H1 (cell line): Measurements from ENCODE around the gene JAKMIP1. TPM values are rescaled to one million over a fixed set of nuclear protein-coding genes. Genes with fewer than 3 reads are reported as not detected.

Source experiments
- CTCF ChIA-PET: fragments of 300-600 bp; sonication (Branson Sonifier 250); formaldehyde crosslinking; loops from one replicate; lab custom pipeline; 2021; ENCODE audit not compliant: partially characterized antibody; lab: Charles Lee
- POLR2A ChIA-PET: fragments of 300-600 bp; sonication (Branson Sonifier 250); formaldehyde crosslinking; loops from one replicate; lab custom pipeline; 2021; ENCODE audit warnings: inconsistent platforms; ENCODE audit not compliant: partially characterized antibody; lab: Charles Lee
- DNase-seq, 2 experiments: peaks; one replicate each; pipeline versions ENCODE4 v3.0.0 to v3.0.0-alpha.2; 2010 to 2022; ENCODE audit warnings: low spot score in 2 of 2, low read depth in 1 of 2, mixed read lengths in 1 of 2
- FAIRE-seq: peaks from 2 replicates; lab custom pipeline; 2011; peaks lifted over from hg19 to GRCh38; lab: Jason Lieb, UNC
- H2AFZ ChIP-seq: 2 replicates; pipeline ENCODE4 v1.8.1; 2012; ENCODE audit warnings: low read length, inconsistent platforms
- H2AK5ac ChIP-seq: 2 replicates; pipeline ENCODE4 v1.6.1; 2013; ENCODE audit warnings: low read depth, low read length
- H2BK120ac ChIP-seq: replicated peaks from 2 replicates; pipeline ENCODE3; 2013; ENCODE audit warnings: low read depth, low read length, inconsistent platforms
- H2BK12ac ChIP-seq: 2 replicates; pipeline ENCODE4 v1.6.1; 2013; ENCODE audit warnings: low read depth, low read length
- H2BK15ac ChIP-seq: 2 replicates; pipeline ENCODE4 v1.6.1; 2013; ENCODE audit warnings: low read length
- H2BK20ac ChIP-seq: 2 replicates; pipeline ENCODE4 v1.6.1; 2013; ENCODE audit warnings: low read length
- H2BK5ac ChIP-seq: 2 replicates; pipeline ENCODE4 v1.6.1; 2013; ENCODE audit warnings: low read depth, low read length
- H3K14ac ChIP-seq: 2 replicates; pipeline ENCODE4 v1.6.1; 2013; ENCODE audit warnings: inconsistent platforms; ENCODE audit not compliant: insufficient read length
- H3K18ac ChIP-seq: 2 replicates; pipeline ENCODE4 v1.6.1; 2013; ENCODE audit warnings: low read length; ENCODE audit errors: extremely low read depth
- H3K23ac ChIP-seq: 2 replicates; pipeline ENCODE4 v1.6.1; 2013; ENCODE audit warnings: inconsistent platforms; ENCODE audit not compliant: insufficient read length
- H3K23me2 ChIP-seq: 2 replicates; pipeline ENCODE4 v1.6.1; 2013; ENCODE audit warnings: low read depth, low read length
- H3K27ac ChIP-seq: 2 replicates; pipeline ENCODE4 v1.6.1; 2011; ENCODE audit warnings: low read depth, low read length, inconsistent platforms
- H3K27me3 ChIP-seq, 4 experiments: replicated peaks in 1 of 4; 1 replicate in 1 of 4; 2 replicates in 3 of 4; pipeline versions ENCODE4 v1.6.1 to v1.8.1; 2011 to 2013; ENCODE audit warnings: low read length in 3 of 4, mild to moderate bottlenecking in 3 of 4, inconsistent platforms in 2 of 4, mixed read lengths in 2 of 4, moderate library complexity in 1 of 4; ENCODE audit not compliant: control insufficient read depth in 3 of 4, insufficient read depth in 3 of 4; ENCODE audit errors: extremely low read depth in 1 of 4
- H3K36me3 ChIP-seq, 4 experiments: 2 replicates each; pipeline versions ENCODE4 v1.6.1 to v1.8.1; 2011 to 2013; ENCODE audit warnings: mild to moderate bottlenecking in 4 of 4, low read length in 3 of 4, moderate library complexity in 2 of 4, control low read depth in 1 of 4, inconsistent platforms in 1 of 4; ENCODE audit not compliant: insufficient read depth in 4 of 4, control insufficient read depth in 2 of 4
- H3K4ac ChIP-seq: replicated peaks from 2 replicates; pipeline ENCODE3; 2013; ENCODE audit warnings: low read length, low read depth, mixed read lengths, inconsistent platforms; ENCODE audit not compliant: insufficient read length
- H3K4me1 ChIP-seq, 4 experiments: replicated peaks in 1 of 4; 1 replicate in 1 of 4; 2 replicates in 3 of 4; pipeline versions ENCODE4 v1.6.1 to v1.8.1; 2011 to 2013; ENCODE audit warnings: low read length in 3 of 4, inconsistent platforms in 2 of 4, mixed read lengths in 1 of 4; ENCODE audit not compliant: insufficient read depth in 4 of 4, control insufficient read depth in 3 of 4
- H3K4me2 ChIP-seq, 2 experiments: 2 replicates each; pipeline versions ENCODE4 v1.6.1 to v1.8.1; 2011 to 2013; ENCODE audit warnings: low read depth in 2 of 2, low read length in 2 of 2, control low read depth in 1 of 2, inconsistent platforms in 1 of 2, mild to moderate bottlenecking in 1 of 2; ENCODE audit not compliant: insufficient read depth in 1 of 2
- H3K4me3 ChIP-seq, 4 experiments: fragments of 200-600, 300-600 bp in 1 of 4; sonication (generic), shearing (Covaris generic), sonication (Bioruptor Twin) in 1 of 4; 2 replicates each; pipeline versions ENCODE4 v1.5.1 to v1.8.1; 2011 to 2016; ENCODE audit warnings: low read length in 4 of 4, low read depth in 3 of 4, control low read depth in 2 of 4, inconsistent platforms in 2 of 4, mild to moderate bottlenecking in 2 of 4, mixed read lengths in 1 of 4, moderate library complexity in 1 of 4; ENCODE audit not compliant: insufficient read depth in 2 of 4; ENCODE audit errors: extremely low read depth in 1 of 4
- H3K56ac ChIP-seq: replicated peaks from 2 replicates; pipeline ENCODE3; 2013; ENCODE audit warnings: low read depth, mild to moderate bottlenecking, mixed read lengths, low read length, inconsistent platforms; ENCODE audit not compliant: insufficient read length
- H3K79me1 ChIP-seq: 2 replicates; pipeline ENCODE4 v1.6.1; 2013; ENCODE audit warnings: low read depth, low read length, control low read depth
- H3K79me2 ChIP-seq, 2 experiments: 2 replicates each; pipeline versions ENCODE4 v1.6.1 to v1.8.1; 2012 to 2013; ENCODE audit warnings: low read length in 2 of 2, mild to moderate bottlenecking in 2 of 2, inconsistent platforms in 1 of 2; ENCODE audit not compliant: insufficient read depth in 2 of 2, control insufficient read depth in 1 of 2
- H3K9ac ChIP-seq, 4 experiments: replicated peaks in 1 of 4; 1 replicate in 1 of 4; 2 replicates in 3 of 4; pipeline versions ENCODE4 v1.6.1 to v1.8.1; 2011 to 2013; ENCODE audit warnings: low read depth in 3 of 4, low read length in 3 of 4, control low read depth in 2 of 4, mild to moderate bottlenecking in 2 of 4, moderate library complexity in 2 of 4, inconsistent platforms in 1 of 4; ENCODE audit errors: extremely low read depth in 1 of 4
- H3K9me3 ChIP-seq, 2 experiments: 2 replicates each; pipeline versions ENCODE4 v1.6.1 to v1.8.1; 2012 to 2013; ENCODE audit warnings: mild to moderate bottlenecking in 2 of 2, moderate library complexity in 2 of 2, control low read depth in 1 of 2, inconsistent platforms in 1 of 2, low read depth in 1 of 2, low read length in 1 of 2, mixed read lengths in 1 of 2; ENCODE audit not compliant: insufficient read depth in 2 of 2
- H4K20me1 ChIP-seq, 2 experiments: replicated peaks in 1 of 2; 2 replicates each; pipeline versions ENCODE3 to v1.8.1; 2011 to 2013; ENCODE audit warnings: inconsistent platforms in 2 of 2, low read length in 2 of 2, mild to moderate bottlenecking in 1 of 2; ENCODE audit not compliant: insufficient read depth in 2 of 2, control insufficient read depth in 1 of 2
- H4K5ac ChIP-seq: 2 replicates; pipeline ENCODE4 v1.6.1; 2013; ENCODE audit warnings: low read length, low read depth, mixed read lengths, inconsistent platforms; ENCODE audit not compliant: insufficient read length
- H4K8ac ChIP-seq: 2 replicates; pipeline ENCODE4 v1.8.0; 2013; ENCODE audit warnings: mild to moderate bottlenecking, moderate library complexity, low read length, inconsistent platforms; ENCODE audit not compliant: insufficient read depth; ENCODE audit errors: extremely low read depth
- H4K91ac ChIP-seq: replicated peaks from 2 replicates; pipeline ENCODE3; 2013; ENCODE audit warnings: low read length, mixed read lengths, inconsistent platforms; ENCODE audit not compliant: insufficient read length
- CREB1 ChIP-seq: IDR thresholded peaks from 2 replicates; pipeline ENCODE4 v1.6.1; 2012; ENCODE audit warnings: inconsistent platforms
- FOSL1 ChIP-seq: IDR thresholded peaks from 2 replicates; pipeline ENCODE4 v1.6.1; 2011; ENCODE audit warnings: mild to moderate bottlenecking, low read depth, low read length, moderate library complexity; ENCODE audit not compliant: insufficient read depth
- SIX5 ChIP-seq: IDR thresholded peaks from 2 replicates; pipeline ENCODE4 v1.6.1; 2011; ENCODE audit warnings: mild to moderate bottlenecking, low read depth, low read length
- SP2 ChIP-seq: IDR thresholded peaks from 2 replicates; pipeline ENCODE4 v1.6.1; 2012; ENCODE audit warnings: mild to moderate bottlenecking, low read length, inconsistent platforms
- TAF7 ChIP-seq: optimal IDR thresholded peaks from 2 replicates; pipeline ENCODE3; 2011; ENCODE audit warnings: low read depth, mild to moderate bottlenecking, inconsistent platforms, low read length, moderate library complexity, borderline replicate concordance
- WGBS, 2 experiments: shearing (Covaris generic) in 1 of 2; methylation state at CpG; one replicate each; pipeline versions ENCODE4 v1.1.6 to v1.1.7; 2013 to 2015; ENCODE audit warnings: low lambda C conversion rate in 2 of 2, mixed read lengths in 2 of 2, inconsistent platforms in 1 of 2, low coverage in 1 of 2, missing lambda C conversion rate in 1 of 2; ENCODE audit not compliant: insufficient replicate concordance in 2 of 2, insufficient coverage in 1 of 2, insufficient read length in 1 of 2; ENCODE audit errors: extremely low coverage in 1 of 2, missing lambda C conversion rate in 1 of 2; 5-methylcytosine and 5-hydroxymethylcytosine counted together
- polyA plus RNA-seq, 7 experiments: library from polyadenylated mRNA; depleted of rRNA in 3 of 7; stranded (reverse) in 5 of 7; unstranded in 2 of 7; fragments of >200 nt in 5 of 7; fragments of 200-250 nt in 2 of 7; gene quantifications; 1 replicate in 5 of 7; 2 replicates in 1 of 7; 4 replicates in 1 of 7; pipeline versions ENCODE4 v1.2.1 to v1.2.3, GENCODE V29; 2011 to 2013; ENCODE audit warnings: missing spikeins in 2 of 7, mixed read lengths in 2 of 7
- total RNA-seq: library from RNA; stranded (reverse); fragmentation: NEBNext Ultra II Directional; extraction: Animal tissue kit (Norgen Biotek cat#: 25700); gene quantifications from 2 replicates; pipeline ENCODE4 v1.2.1, GENCODE V29; 2021
- TF ChIP-seq, protein P1 (sequence below): IDR thresholded peaks from 2 replicates; pipeline ENCODE4 v1.6.1; 2011; ENCODE audit warnings: low read depth, mild to moderate bottlenecking, low read length; ENCODE audit not compliant: insufficient read depth
- TF ChIP-seq, protein P2 (sequence below), 3 experiments: IDR thresholded peaks; 1 replicate in 2 of 3; 2 replicates in 1 of 3; pipeline versions ENCODE4 v1.5.1 to v1.6.1; 2011; ENCODE audit warnings: low read length in 3 of 3, mild to moderate bottlenecking in 3 of 3, inconsistent platforms in 2 of 3, low read depth in 1 of 3, moderate library complexity in 1 of 3; ENCODE audit not compliant: insufficient read depth in 1 of 3; ENCODE audit errors: control extremely low read depth in 1 of 3
- TF ChIP-seq, protein P3 (sequence below): IDR thresholded peaks from 2 replicates; pipeline ENCODE4 v1.6.1; 2012; ENCODE audit warnings: low read length, inconsistent platforms

JAKMIP1 gene
- total and polyA plus RNA-seq, 2 of the 8 experiments (the other 6 are each of a cell fraction or from before 2014, with no cell fraction given) = 2.5 to 4.4 TPM

DNA sequence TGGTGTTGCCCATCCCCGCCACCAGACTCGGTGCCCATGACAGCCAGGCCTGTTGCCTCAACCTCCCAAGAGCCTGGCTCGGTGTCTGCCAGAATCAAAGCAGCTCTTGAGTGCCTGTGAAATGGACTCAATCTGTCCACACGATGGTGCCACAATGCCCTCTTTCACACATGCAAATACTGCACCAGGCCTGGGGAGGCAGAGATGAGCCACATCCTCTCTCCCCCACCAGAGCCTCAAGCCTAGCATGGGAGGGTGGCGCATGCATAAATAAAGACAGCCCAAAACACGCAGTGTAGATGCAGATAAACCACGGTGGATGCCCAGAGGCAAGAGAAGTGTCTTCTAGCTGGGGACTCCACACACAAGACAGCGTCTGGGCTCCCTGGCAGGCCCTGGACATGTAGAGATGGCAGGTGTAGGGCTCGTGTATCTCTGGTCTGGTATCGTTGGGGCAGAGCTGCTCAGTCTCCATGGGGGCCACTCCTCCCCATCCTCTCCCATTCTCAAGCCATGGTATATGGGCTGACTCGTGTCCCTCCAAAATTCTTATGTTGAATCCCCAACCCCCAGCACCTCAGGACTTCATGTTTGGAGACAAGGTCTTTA, 65.6 kb downstream of the JAKMIP1 start:
- H2AFZ ChIP-seq = no peak overlapping the region
- no peak overlapping the region for H3K18ac ChIP-seq
- H3K14ac ChIP-seq = no peak overlapping the region
- ChIA-PET POLR2A (no interaction called here), CTCF (interaction anchor here (0.8 to 2.9 kb wide), 14 partner anchors 13 to 192 kb away, joined by 3 to 11 read pairs (median 4); no protein-coding TSS in a partner anchor)
- DNase-seq (no peak), FAIRE-seq (no peak)
- no peak overlapping the region for H3K56ac ChIP-seq
- H4K5ac ChIP-seq = no peak overlapping the region
- H3K9me3 ChIP-seq = no peaks in the 10 kb centered on the region
- no peaks in the 10 kb centered on the region; a peak in 1 of 7 replicates for H3K27me3 ChIP-seq
- H3K79me2 ChIP-seq = no peaks in the 10 kb centered on the region
- no peak overlapping the region for H2BK15ac ChIP-seq
- H2BK120ac ChIP-seq = no peak overlapping the region
- no peak overlapping the region for H3K23ac ChIP-seq
- no peaks in the 10 kb centered on the region for H3K79me1 ChIP-seq
- H4K91ac ChIP-seq = no peak overlapping the region
- no peaks in the 10 kb centered on the region for H3K23me2 ChIP-seq
- H3K4me1 ChIP-seq = peaks cover 0 to 3% (median 3%) of the 10 kb centered on the region in 4 experiments; a peak in 3 of 7 replicates
- no peak overlapping the region for H3K9ac ChIP-seq
- no peak overlapping the region for H3K4ac ChIP-seq
- no peak overlapping the region for H2AK5ac ChIP-seq
- no peak overlapping the region for H4K8ac ChIP-seq
- no peak overlapping the region for H3K4me2 ChIP-seq
- no peak overlapping the region for H3K4me3 ChIP-seq
- H2BK5ac ChIP-seq = no peak overlapping the region
- no peaks in the 10 kb centered on the region for H3K36me3 ChIP-seq
- 83% methylated on average over 11 of the region's 11 CpGs; no CpG with 5 or more reads in 1 of the 2 experiments for WGBS, 2 experiments
- no peak overlapping the region for H2BK12ac ChIP-seq
- no peaks in the 10 kb centered on the region for H4K20me1 ChIP-seq
- no peak overlapping the region for H2BK20ac ChIP-seq
- no peak overlapping the region for H3K27ac ChIP-seq
- TF ChIP-seq, protein P1, sequence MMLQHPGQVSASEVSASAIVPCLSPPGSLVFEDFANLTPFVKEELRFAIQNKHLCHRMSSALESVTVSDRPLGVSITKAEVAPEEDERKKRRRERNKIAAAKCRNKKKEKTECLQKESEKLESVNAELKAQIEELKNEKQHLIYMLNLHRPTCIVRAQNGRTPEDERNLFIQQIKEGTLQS = no peak
- TF ChIP-seq SP2 = no peak
- TF ChIP-seq, protein P2, sequence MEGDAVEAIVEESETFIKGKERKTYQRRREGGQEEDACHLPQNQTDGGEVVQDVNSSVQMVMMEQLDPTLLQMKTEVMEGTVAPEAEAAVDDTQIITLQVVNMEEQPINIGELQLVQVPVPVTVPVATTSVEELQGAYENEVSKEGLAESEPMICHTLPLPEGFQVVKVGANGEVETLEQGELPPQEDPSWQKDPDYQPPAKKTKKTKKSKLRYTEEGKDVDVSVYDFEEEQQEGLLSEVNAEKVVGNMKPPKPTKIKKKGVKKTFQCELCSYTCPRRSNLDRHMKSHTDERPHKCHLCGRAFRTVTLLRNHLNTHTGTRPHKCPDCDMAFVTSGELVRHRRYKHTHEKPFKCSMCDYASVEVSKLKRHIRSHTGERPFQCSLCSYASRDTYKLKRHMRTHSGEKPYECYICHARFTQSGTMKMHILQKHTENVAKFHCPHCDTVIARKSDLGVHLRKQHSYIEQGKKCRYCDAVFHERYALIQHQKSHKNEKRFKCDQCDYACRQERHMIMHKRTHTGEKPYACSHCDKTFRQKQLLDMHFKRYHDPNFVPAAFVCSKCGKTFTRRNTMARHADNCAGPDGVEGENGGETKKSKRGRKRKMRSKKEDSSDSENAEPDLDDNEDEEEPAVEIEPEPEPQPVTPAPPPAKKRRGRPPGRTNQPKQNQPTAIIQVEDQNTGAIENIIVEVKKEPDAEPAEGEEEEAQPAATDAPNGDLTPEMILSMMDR (IDR thresholded peaks at IDR 0.05; ENCODE audit: control extremely low read depth in 1 of 3, insufficient read depth in 1 of 3, low read depth in 1 of 3, low read length in 3 of 3) = peak; percentile 47 to 97 (median 65)
- TF ChIP-seq, protein P3, sequence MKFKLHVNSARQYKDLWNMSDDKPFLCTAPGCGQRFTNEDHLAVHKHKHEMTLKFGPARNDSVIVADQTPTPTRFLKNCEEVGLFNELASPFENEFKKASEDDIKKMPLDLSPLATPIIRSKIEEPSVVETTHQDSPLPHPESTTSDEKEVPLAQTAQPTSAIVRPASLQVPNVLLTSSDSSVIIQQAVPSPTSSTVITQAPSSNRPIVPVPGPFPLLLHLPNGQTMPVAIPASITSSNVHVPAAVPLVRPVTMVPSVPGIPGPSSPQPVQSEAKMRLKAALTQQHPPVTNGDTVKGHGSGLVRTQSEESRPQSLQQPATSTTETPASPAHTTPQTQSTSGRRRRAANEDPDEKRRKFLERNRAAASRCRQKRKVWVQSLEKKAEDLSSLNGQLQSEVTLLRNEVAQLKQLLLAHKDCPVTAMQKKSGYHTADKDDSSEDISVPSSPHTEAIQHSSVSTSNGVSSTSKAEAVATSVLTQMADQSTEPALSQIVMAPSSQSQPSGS = no peak
- TF ChIP-seq CREB1 = no peak
- TF ChIP-seq TAF7 = no peak
- no peak for TF ChIP-seq SIX5
- no peak for TF ChIP-seq FOSL1
